ENCODE measurements around the gene SLC44A1. TPM values are rescaled to one million over a fixed set of nuclear protein-coding genes. Genes with fewer than 3 reads are reported as not detected.

The SLC44A1 gene
- total RNA-seq, 4 donors from 2014 or later: 39.3 to 94.1 (median 58.3) TPM

DNA sequence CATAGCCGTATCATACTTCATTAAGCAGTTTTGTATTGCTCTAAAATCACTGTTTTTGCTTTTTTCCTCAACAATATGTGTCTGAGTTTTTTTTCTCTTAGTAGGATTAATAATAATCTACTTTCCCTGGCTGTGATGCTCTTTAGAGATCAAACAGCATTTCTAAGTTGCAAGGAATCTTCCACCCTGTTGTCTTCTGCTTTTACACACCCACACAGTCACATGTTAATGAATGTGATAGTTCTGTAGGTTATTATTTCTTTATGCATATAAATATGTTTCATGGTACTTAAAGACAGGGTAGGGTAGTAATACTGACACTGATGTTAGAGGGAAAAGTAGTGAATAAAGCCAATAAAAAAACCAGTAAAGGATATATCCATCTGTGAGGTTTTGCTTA, 29.3 kb downstream of the SLC44A1 start:
- H3K4me3 ChIP-seq: no peak overlapping the region
- intact Hi-C loops (cut with DNase I; ENCODE audit: low total_unique reads) (no loop called here), in situ Hi-C loops (cut with MboI; ENCODE audit: low pct_ligation_motif_present in 1 of 4, low pct_unique_long_range_greater_than_20kb in 1 of 4, low sequenced_read_pairs in 3 of 4) (no loop called here)
- no peak overlapping the region for H3K27ac ChIP-seq
- no peaks in the 10 kb centered on the region for H3K9me3 ChIP-seq
- no peak for DNase-seq
- TF ChIP-seq POLR2A (IDR thresholded peaks at IDR 0.05): no peak
- no peak for TF ChIP-seq EP300 (IDR thresholded peaks at IDR 0.05; ENCODE audit: low read depth)
- no peak for TF ChIP-seq POLR2AphosphoS5 (IDR thresholded peaks at IDR 0.05)
- no peaks in the 10 kb centered on the region for H3K27me3 ChIP-seq
- H3K4me1 ChIP-seq: peaks cover 0 to 26% (median 4%) of the 10 kb centered on the region in 4 donors
- 90% methylated on average over 1 of the region's 1 CpG for WGBS, 2 donors (ENCODE audit: low coverage in 1 of 2)
- H3K36me3 ChIP-seq: no peaks in the 10 kb centered on the region

DNA sequence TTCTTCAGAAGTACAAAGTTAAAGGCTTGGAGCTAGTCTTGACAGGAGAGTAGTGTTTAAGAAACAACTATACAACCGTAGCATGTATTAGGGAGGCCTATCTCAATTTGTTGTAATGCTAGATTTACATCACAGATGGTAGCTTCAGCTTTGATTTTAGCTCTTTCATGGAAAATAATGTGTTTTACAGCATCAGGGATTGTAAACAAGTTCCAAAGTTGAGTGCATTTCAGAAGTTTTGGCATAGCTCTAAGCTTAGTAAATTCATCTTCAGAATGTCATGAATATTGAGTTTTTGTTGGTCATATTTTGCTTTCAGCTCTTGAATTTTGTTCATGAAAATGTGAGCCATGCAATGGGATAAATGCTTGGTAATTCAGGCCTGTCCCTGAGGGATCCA, 30.7 kb downstream of the SLC44A1 start:
- in situ Hi-C loops (cut with MboI; ENCODE audit: low pct_ligation_motif_present in 1 of 4, low pct_unique_long_range_greater_than_20kb in 1 of 4, low sequenced_read_pairs in 3 of 4) (no loop called here), intact Hi-C loops (cut with DNase I; ENCODE audit: low total_unique reads) (no loop called here)
- 86 to 93% methylated on average over 1 of the region's 1 CpG for WGBS, 2 donors (ENCODE audit: low coverage in 1 of 2)
- no peak overlapping the region for H3K27ac ChIP-seq
- TF ChIP-seq POLR2AphosphoS5 (IDR thresholded peaks at IDR 0.05): no peak
- TF ChIP-seq, protein P1, sequence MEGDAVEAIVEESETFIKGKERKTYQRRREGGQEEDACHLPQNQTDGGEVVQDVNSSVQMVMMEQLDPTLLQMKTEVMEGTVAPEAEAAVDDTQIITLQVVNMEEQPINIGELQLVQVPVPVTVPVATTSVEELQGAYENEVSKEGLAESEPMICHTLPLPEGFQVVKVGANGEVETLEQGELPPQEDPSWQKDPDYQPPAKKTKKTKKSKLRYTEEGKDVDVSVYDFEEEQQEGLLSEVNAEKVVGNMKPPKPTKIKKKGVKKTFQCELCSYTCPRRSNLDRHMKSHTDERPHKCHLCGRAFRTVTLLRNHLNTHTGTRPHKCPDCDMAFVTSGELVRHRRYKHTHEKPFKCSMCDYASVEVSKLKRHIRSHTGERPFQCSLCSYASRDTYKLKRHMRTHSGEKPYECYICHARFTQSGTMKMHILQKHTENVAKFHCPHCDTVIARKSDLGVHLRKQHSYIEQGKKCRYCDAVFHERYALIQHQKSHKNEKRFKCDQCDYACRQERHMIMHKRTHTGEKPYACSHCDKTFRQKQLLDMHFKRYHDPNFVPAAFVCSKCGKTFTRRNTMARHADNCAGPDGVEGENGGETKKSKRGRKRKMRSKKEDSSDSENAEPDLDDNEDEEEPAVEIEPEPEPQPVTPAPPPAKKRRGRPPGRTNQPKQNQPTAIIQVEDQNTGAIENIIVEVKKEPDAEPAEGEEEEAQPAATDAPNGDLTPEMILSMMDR (IDR thresholded peaks at IDR 0.05): no peak
- no peak for TF ChIP-seq EP300 (IDR thresholded peaks at IDR 0.05; ENCODE audit: low read depth)
- no peak for TF ChIP-seq POLR2A (IDR thresholded peaks at IDR 0.05)
- no peak overlapping the region for H3K4me3 ChIP-seq
- DNase-seq: no peak
- H3K9me3 ChIP-seq: no peaks in the 10 kb centered on the region
- H3K4me1 ChIP-seq: peaks cover 0 to 26% (median 4%) of the 10 kb centered on the region in 4 donors
- H3K27me3 ChIP-seq: no peaks in the 10 kb centered on the region
- H3K36me3 ChIP-seq: no peaks in the 10 kb centered on the region

DNA sequence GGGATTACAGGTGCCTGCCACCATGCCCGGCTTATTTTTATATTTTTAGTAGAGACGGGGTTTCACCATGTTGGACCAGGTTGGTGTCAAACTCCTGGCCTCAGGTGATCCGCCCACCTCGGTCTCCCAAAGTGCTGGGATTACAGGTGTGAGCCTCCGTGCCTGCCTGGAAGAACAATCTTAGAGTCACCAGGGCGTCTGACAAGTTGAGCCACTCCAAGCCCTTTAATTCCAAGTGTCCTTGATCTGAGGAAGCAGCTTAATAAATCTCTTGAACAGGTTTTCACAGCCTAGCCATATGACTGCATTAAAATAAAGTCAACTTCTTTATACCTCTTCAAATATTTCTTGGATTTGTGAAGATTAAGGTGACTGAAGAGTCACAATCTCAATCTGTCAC, 31.5 kb downstream of the SLC44A1 start:
- Histone ChIP-seq H3K4me3 (no peak overlapping the region), H3K9me3 (no peaks in the 10 kb centered on the region), H3K36me3 (no peaks in the 10 kb centered on the region), H3K27ac (no peak overlapping the region), H3K4me1 (peaks cover 0 to 20% (median 4%) of the 10 kb centered on the region in 4 donors), H3K27me3 (no peaks in the 10 kb centered on the region)
- no peak for DNase-seq
- WGBS, 2 donors (ENCODE audit: low coverage in 1 of 2): 85% methylated on average over 6 of the region's 6 CpGs; no CpG with 5 or more reads in 1 of the 2 donors
- TF ChIP-seq POLR2AphosphoS5 (IDR thresholded peaks at IDR 0.05) (no peak), EP300 (IDR thresholded peaks at IDR 0.05; ENCODE audit: low read depth) (no peak), POLR2A (IDR thresholded peaks at IDR 0.05) (no peak)
- TF ChIP-seq, protein P1 (IDR thresholded peaks at IDR 0.05): no peak
- in situ Hi-C loops (cut with MboI; ENCODE audit: low pct_ligation_motif_present in 1 of 4, low pct_unique_long_range_greater_than_20kb in 1 of 4, low sequenced_read_pairs in 3 of 4): no loop called here
- intact Hi-C loops (cut with DNase I; ENCODE audit: low total_unique reads): no loop called here

DNA sequence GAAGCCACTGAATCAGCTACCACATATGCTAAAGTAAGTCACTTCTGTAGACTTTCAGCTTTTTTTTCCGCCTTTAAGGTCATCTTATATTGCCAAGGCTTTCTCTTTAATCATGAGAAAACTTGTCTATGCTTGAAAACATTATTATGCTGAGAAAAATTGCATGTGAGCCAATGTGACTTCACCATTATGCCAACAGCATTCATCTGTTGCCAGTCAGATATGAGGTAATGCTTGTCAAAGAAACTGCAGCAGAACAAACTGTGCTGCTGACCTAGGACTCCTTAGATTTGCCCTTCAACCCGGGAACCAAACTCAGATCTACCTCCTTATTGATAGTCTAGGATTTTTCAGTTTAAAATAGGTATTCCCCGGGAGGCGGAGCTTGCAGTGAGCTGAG, 34.3 kb downstream of the SLC44A1 start:
- WGBS, 2 donors (ENCODE audit: low coverage in 1 of 2): 82 to 90% methylated on average over 4 of the region's 4 CpGs
- no peak for DNase-seq
- H3K27ac ChIP-seq: no peak overlapping the region
- intact Hi-C loops (cut with DNase I; ENCODE audit: low total_unique reads): no loop called here
- no peak overlapping the region for H3K4me3 ChIP-seq
- in situ Hi-C loops (cut with MboI; ENCODE audit: low pct_ligation_motif_present in 1 of 4, low pct_unique_long_range_greater_than_20kb in 1 of 4, low sequenced_read_pairs in 3 of 4): no loop called here
- H3K36me3 ChIP-seq: no peaks in the 10 kb centered on the region
- H3K4me1 ChIP-seq: peaks cover 0 to 23% (median 8%) of the 10 kb centered on the region in 4 donors
- TF ChIP-seq EP300 (IDR thresholded peaks at IDR 0.05; ENCODE audit: low read depth): no peak
- TF ChIP-seq POLR2A (IDR thresholded peaks at IDR 0.05): no peak
- TF ChIP-seq, protein P1 (IDR thresholded peaks at IDR 0.05): no peak
- no peak for TF ChIP-seq POLR2AphosphoS5 (IDR thresholded peaks at IDR 0.05)
- H3K9me3 ChIP-seq: no peaks in the 10 kb centered on the region
- no peaks in the 10 kb centered on the region for H3K27me3 ChIP-seq

DNA sequence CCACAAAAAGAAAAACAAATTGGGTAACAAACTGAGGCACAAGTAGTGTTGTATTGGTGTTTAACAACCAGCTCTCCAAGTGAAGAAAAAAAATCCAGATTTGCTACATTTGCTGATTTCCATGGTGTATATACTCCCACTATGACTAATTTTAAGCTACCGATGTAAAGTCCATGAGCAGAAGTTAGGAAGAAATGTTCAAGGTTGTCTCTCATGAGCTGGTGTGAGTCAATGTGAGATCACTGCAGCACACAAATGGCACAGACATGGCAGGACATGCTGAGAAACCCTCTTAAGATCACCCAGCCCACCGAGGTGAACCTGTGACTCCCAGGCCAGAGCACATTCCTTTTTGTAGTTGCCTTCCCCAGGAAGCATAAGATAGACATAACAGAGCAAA, 36.2 kb downstream of the SLC44A1 start:
- H3K4me1 ChIP-seq: peaks cover 0 to 35% (median 6%) of the 10 kb centered on the region in 4 donors
- in situ Hi-C loops (cut with MboI; ENCODE audit: low pct_ligation_motif_present in 1 of 4, low pct_unique_long_range_greater_than_20kb in 1 of 4, low sequenced_read_pairs in 3 of 4): no loop called here

More for the DNA sequence above, 36.2 kb downstream of the SLC44A1 start:
- TF ChIP-seq, protein P1 (IDR thresholded peaks at IDR 0.05): no peak
- TF ChIP-seq POLR2AphosphoS5 (IDR thresholded peaks at IDR 0.05) (no peak), EP300 (IDR thresholded peaks at IDR 0.05; ENCODE audit: low read depth) (no peak), POLR2A (IDR thresholded peaks at IDR 0.05) (no peak)
- Histone ChIP-seq H3K36me3 (no peaks in the 10 kb centered on the region), H3K27ac (no peak overlapping the region), H3K27me3 (no peaks in the 10 kb centered on the region), H3K9me3 (no peaks in the 10 kb centered on the region), H3K4me3 (no peak overlapping the region)
- no peak for DNase-seq
- 91% methylated on average over 2 of the region's 2 CpGs; no CpG with 5 or more reads in 1 of the 2 donors for WGBS, 2 donors (ENCODE audit: low coverage in 1 of 2)
- intact Hi-C loops (cut with DNase I; ENCODE audit: low total_unique reads): no loop called here
